ENCODE results near the gene SLC35F1. TPM values are rescaled to one million over a fixed set of nuclear protein-coding genes. Genes with fewer than 3 reads are reported as not detected.

SLC35F1 gene
- total and polyA plus RNA-seq, 9 donors, result 0.08 to 2.5 (median 0.24) TPM; not detected in 1

DNA sequence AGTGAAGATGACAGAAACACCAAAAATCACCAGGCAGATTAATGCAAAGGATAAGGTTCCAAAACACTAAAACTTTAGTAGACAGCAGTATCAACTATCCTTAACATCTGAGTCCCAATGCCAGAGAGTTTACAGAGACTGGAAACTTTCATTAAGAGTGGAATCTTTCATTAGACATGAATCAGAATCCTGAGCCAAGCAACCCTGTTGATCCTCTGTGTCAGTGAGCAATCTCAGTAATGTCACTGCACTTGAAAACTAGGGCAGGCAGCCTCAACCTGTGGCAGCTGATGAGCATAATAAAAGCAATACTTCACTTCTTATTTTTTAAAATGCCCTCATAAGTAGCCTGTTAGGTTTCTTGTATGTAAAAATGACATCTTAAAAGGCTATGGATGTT, 388.3 kb downstream of the SLC35F1 start:
- Histone ChIP-seq H3K27me3 (no peaks in the 10 kb centered on the region), H3K4me3 (no peak overlapping the region), H3K27ac (no peak overlapping the region), H3K4me1 (ENCODE audit: insufficient read depth) (no peaks in the 10 kb centered on the region), H3K36me3 (no peaks in the 10 kb centered on the region), H3K9me3 (no peaks in the 10 kb centered on the region)
- intact Hi-C loops (cut with DNase I), result no loop called here
- DNase-seq, result no peak
- TF ChIP-seq POLR2A (IDR thresholded peaks at IDR 0.05), result no peak
- TF ChIP-seq, protein P1, sequence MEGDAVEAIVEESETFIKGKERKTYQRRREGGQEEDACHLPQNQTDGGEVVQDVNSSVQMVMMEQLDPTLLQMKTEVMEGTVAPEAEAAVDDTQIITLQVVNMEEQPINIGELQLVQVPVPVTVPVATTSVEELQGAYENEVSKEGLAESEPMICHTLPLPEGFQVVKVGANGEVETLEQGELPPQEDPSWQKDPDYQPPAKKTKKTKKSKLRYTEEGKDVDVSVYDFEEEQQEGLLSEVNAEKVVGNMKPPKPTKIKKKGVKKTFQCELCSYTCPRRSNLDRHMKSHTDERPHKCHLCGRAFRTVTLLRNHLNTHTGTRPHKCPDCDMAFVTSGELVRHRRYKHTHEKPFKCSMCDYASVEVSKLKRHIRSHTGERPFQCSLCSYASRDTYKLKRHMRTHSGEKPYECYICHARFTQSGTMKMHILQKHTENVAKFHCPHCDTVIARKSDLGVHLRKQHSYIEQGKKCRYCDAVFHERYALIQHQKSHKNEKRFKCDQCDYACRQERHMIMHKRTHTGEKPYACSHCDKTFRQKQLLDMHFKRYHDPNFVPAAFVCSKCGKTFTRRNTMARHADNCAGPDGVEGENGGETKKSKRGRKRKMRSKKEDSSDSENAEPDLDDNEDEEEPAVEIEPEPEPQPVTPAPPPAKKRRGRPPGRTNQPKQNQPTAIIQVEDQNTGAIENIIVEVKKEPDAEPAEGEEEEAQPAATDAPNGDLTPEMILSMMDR (IDR thresholded peaks at IDR 0.05), result no peak
- TF ChIP-seq EP300 (IDR thresholded peaks at IDR 0.05), result no peak

DNA sequence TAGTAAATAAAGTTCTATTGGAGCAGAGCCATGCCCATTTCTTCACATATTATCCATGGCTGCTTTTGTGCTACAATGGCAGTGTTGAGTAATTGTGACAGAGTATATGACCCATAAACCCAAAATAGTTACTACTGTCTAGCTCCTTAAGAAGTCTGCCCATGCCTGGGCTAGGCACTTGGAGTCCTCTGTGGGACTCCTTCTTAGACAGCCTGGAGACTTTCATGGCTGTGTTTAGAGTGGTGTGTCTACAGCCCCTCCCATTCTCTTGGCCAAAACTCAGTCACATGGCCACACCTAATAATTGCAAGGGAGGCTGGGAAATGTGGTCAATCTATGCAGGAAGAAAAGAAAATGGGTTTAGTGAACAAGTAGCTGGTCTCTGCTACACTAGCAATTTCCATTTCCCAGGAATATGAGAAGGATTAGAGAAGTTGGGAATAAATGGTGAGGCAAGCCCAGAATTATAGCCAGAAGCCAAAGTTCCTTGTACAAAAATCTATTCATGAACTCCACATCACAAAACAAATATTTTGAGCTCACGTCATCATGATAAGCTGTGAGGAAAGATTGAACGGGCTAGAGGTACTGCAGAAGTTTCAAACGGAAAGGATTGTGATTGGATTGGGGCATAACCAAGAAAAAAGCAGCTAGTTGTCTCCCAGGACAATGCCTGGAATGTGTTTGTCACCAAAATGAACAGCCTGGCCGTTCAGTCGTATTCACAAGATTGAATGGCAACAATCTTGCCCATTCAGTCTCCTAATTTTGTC, 389.3 kb downstream of the SLC35F1 start:
- H3K4me1 ChIP-seq (ENCODE audit: insufficient read depth), result no peaks in the 10 kb centered on the region
- no peak for DNase-seq
- H3K27me3 ChIP-seq, result no peaks in the 10 kb centered on the region
- no peak for TF ChIP-seq POLR2A (IDR thresholded peaks at IDR 0.05)
- TF ChIP-seq EP300 (IDR thresholded peaks at IDR 0.05), result no peak
- TF ChIP-seq, protein P1 (IDR thresholded peaks at IDR 0.05), result no peak
- H3K27ac ChIP-seq, result no peak overlapping the region
- WGBS, 3 donors, result 79 to 89% (median 88%) methylated on average over 5 of the region's 5 CpGs
- no peaks in the 10 kb centered on the region for H3K36me3 ChIP-seq
- H3K9me3 ChIP-seq, result no peaks in the 10 kb centered on the region
- H3K4me3 ChIP-seq, result no peak overlapping the region
- intact Hi-C loops (cut with DNase I), result no loop called here

DNA sequence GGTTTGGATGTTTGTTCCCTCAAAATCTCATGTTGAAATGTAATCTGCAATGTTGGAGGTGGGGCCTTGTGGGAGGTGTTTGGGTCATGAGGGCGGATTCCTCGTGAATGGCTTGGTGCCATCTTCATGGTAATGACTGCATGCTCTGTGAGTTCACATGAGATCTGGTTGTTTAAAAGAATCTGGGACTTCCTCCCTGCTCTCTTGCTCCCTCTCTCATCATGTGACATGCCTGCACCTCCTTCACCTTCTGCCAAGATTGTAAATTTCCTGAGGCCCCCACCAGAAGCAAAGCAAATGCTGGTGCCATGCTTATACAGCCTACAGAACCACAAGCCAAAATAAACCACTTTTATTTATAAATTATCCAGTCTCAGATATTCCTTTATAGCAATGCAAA, 390.8 kb downstream of the SLC35F1 start:
- Histone ChIP-seq H3K36me3 (no peaks in the 10 kb centered on the region), H3K4me1 (ENCODE audit: insufficient read depth) (no peaks in the 10 kb centered on the region), H3K27me3 (no peaks in the 10 kb centered on the region), H3K9me3 (no peaks in the 10 kb centered on the region), H3K4me3 (no peak overlapping the region), H3K27ac (no peak overlapping the region)
- intact Hi-C loops (cut with DNase I), result no loop called here
- TF ChIP-seq, protein P1 (IDR thresholded peaks at IDR 0.05), result no peak
- TF ChIP-seq EP300 (IDR thresholded peaks at IDR 0.05) (no peak), POLR2A (IDR thresholded peaks at IDR 0.05) (no peak)
- 60 to 83% (median 66%) methylated on average over 2 of the region's 2 CpGs for WGBS, 3 donors
- no peak for DNase-seq

DNA sequence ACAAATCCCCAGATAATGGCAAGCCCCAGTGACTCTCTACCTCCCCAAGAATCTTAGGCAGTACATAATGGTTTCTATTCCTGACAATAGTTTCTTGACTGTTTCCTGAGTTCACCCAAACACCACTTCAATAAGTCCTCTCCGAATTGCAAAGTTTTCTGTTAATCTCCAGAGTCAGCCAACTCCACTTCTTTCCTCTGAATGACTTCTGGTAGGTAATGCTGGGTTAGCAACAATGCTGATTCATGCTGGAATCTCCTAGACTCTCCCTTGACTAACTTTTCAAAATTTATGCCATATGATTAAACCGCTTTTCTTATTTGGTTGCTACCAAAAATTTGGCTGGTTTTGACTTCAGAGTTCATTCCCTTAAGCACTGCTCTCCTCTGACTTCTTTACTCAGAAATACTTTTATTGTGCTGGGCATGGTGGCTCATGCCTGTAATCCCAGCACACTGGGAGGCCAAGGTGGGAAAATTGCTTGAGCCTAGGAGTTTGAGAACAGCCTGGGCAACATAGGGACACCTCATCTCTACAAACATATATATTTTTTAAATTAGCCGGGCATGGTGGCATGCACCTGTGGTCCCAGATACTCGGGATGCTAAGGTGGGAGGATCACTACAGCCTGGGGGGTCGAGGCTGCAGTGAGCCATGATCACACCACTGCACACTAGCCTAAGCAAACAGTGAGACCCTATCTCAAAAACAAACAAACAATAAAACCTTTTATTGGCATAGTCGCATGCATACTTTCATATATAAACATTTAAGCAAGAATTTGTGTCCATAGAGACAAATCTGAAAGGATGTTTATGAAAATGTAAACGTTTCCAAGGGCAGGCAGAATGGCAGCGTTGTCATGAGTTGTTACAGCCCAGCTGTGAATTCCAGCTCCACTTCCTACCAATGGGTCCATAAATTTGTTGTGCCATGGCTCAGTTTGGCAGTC, 391.7 kb downstream of the SLC35F1 start:
- WGBS, 3 donors, result 43 to 58% (median 45%) methylated on average over 8 of the region's 8 CpGs
- no peaks in the 10 kb centered on the region for H3K27me3 ChIP-seq
- H3K4me1 ChIP-seq (ENCODE audit: insufficient read depth), result no peaks in the 10 kb centered on the region
- DNase-seq, result no peak
- H3K36me3 ChIP-seq, result no peaks in the 10 kb centered on the region
- H3K9me3 ChIP-seq, result no peaks in the 10 kb centered on the region
- intact Hi-C loops (cut with DNase I), result no loop called here
- no peak overlapping the region for H3K27ac ChIP-seq
- H3K4me3 ChIP-seq, result no peak overlapping the region
- TF ChIP-seq POLR2A (IDR thresholded peaks at IDR 0.05) (no peak), EP300 (IDR thresholded peaks at IDR 0.05) (no peak)
- TF ChIP-seq, protein P1 (IDR thresholded peaks at IDR 0.05), result no peak
